ENCODE results near the gene PTPRF. TPM values are rescaled to one million over a fixed set of nuclear protein-coding genes. Genes with fewer than 3 reads are reported as not detected.

Gene PTPRF
- total RNA-seq, 1 donor from 2014 or later, result 259 TPM

DNA sequence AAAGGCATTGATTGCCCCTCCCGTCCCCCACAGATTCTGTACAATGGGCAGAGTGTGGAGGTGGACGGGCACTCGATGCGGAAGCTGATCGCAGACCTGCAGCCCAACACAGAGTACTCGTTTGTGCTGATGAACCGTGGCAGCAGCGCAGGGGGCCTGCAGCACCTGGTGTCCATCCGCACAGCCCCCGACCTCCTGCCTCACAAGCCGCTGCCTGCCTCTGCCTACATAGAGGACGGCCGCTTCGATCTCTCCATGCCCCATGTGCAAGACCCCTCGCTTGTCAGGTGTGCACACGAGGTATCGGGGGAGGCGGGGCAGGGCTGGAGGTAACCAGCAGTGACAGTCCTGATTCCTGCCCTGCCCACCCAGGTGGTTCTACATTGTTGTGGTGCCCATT, 74.5 kb downstream of the PTPRF start:
- DNase-seq (ENCODE audit: low read depth), result no peak

DNA sequence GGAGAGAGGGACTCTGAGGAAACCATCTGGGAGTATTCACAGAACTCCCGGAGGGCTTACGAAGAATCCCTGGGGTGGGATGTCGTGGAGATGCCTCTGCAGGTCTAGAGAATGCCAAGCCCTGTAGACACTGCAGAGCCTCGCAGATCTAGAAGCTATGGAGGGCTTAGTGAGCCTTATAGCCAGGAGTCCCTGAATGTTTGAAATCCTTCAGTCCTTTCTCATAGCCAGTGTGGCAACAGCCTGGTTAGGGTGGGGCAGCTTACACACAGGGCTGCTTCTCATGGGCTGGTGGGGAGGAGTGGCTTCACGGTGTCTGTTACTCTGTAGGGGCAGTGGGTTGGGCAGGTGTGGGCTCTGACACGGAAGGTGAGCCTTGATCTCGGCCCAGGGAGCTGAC, 75.1 kb downstream of the PTPRF start:
- DNase-seq (ENCODE audit: low read depth), result no peak

DNA sequence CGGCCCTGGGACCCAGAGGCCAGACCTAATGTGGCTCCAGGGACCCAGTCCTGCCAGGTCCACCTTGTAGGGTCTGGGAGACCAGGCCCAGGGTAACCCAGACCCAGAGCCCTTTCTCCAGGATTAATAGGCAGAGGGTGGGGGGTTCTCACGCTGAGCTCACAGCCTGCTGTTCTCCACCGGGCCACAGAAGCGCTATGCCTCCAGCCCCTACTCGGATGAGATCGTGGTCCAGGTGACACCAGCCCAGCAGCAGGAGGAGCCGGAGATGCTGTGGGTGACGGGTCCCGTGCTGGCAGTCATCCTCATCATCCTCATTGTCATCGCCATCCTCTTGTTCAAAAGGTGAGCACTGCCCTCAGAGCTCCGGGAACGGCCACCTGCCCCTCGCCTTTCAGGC, 75.9 kb downstream of the PTPRF start:
- DNase-seq (ENCODE audit: low read depth), result no peak

DNA sequence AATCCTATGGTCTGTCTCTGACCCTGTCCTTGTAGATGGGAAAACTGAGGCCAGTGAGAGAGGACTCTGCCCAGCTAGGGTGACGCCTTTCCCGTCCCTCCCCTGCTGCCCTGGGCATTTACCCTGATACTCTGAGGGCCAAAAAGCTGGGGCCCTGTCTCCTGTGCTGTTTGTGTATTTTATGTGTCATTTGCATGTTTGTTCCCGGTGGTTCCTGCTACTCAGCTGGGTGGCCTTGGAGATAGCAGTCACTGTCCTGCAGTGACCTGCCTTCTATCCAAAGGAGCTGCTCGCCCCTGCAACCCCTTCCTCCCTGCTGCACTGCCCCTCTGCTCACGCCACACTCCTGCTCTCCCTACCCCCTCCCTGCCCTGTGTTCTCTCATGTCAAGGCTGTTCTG, 78.1 kb downstream of the PTPRF start:
- no peak for DNase-seq (ENCODE audit: low read depth)

DNA sequence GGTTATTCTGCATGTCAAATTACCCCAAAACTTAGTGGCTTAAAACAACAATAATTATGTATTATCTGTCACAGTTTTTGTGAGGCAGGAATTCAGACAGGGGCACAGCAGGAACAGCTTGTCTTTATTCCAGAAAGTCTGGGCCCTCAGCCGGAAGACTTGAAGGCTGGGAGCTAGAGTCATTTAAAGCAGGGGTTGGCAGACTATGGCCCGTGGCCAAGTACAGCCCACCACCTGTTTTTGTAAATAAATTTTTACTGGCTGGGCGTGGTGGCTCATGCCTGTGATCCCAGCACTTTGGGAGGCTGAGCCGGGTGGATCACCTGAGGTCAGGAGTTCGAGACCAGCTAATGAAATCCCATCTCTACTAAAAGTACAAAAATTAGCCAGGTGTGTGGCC, 79.7 kb downstream of the PTPRF start:
- no peak for DNase-seq (ENCODE audit: low read depth)

DNA sequence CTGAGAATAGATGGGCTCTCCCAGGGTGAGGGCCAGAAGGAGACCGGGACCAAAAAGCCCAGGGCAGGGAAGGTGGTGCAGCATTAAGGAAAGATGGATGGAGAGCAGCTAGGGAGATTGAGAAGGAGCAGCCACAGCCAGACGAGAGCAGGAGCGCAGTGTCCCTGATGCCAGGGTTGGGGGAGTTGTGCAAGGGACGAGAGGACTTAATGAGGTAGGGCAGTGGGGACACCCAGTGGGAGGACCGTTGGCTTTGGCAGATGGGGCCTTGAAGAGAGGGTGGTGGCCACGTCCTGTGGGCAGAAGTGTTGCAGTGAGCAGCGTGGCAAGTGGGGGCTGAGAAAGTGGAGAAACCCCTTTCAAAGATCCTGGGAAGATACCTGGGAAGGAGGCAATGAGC, 81.3 kb downstream of the PTPRF start:
- no peak for DNase-seq (ENCODE audit: low read depth)

DNA sequence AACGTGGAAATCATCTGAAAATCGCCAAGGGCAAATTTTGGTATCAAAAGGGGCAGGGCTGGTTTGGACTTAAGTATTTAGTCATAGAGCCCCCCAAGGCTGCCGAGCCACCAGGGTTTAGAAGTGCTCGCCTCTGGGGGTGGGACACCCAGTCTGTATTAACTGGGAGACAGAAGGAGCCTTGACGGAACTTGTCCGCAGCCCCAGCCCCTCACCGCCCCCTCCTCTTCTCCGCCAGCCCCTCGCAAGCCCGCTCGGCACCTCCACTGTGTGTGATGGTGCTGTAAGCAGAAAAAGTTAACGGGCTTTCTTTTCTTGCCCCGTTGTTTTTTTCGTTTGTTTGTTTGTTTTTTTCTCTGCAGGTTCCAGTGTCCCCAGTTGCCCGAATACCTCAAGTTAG, 81.7 kb downstream of the PTPRF start:
- DNase-seq (ENCODE audit: low read depth), result no peak

DNA sequence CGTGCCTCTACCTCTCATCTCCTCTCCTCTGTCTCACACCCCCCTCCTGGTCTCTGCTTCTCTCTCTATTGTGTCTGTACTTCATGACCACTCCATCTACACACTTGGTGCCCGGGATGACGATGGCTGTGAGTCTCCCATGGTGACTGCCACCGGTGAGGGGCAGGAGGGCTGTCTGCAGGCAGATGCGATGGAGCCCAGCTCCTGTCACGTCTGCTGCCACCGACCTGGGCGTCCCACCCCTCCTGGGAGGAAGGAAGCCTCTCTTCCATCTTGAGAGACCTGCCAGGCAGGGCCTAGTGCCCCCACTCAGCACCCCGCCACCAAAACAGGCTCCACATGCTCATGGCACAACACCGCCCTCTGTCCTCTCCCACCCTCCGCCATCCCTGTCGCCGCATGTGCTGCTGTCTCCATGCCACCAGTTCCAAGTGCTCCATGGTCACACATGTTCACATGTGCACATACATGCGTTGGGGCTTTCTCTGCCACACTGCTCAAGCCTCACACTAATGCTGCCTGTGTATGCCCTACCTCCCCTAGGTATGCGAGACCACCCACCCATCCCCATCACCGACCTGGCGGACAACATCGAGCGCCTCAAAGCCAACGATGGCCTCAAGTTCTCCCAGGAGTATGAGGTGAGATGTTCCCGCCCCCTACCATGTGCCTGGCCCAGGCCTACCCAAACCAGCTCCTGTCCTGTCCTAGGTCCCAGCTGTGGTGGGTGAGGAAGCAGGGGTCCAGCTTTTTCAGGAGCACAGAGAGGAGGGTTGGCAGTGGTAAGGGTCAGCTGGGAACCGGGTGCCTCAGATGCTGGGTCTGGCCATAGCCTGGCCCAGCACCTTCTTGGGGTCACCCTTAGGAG, 82.6 kb downstream of the PTPRF start:
- DNase-seq (ENCODE audit: low read depth), result no peak

DNA sequence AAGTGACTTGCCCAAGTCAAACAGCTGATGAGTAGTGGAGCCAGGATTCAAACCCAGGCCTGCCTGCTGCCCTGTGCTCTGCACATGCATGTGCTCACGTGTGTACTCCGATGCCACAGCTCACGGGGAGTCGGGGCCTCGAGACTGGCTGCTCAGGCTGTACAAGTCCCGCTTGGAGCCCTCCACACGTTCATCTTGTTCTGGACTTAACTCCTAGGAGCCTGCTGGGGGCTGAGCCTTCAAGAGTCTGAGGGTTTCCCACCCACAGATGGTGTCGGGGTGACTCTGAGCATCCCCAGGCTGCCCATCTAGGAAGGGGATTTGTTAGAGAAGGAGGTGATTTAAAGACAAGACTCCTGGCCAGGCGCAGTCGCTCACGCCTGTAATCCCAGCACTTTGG, 83.5 kb downstream of the PTPRF start:
- no peak for DNase-seq (ENCODE audit: low read depth)

DNA sequence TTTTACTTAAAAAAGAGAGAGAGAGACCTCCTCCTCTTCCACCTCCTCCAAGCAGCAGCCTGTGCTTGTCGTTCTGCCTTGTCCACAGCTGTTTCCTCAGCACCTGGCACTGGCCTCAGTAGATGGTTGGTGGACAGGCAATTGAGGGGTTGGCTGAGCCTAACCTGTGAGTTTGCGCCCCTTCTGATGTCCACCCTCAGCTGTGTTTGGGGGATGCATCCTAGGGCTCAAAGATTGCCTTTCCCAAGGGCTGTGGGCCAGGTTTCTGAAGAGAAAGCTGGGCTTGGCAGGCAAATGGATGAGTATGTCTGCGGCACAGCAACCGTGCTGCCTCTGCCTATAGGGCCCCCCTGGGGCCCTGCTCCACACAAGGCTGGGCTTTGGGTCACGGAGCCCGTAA, 84.2 kb downstream of the PTPRF start:
- no peak for DNase-seq (ENCODE audit: low read depth)

DNA sequence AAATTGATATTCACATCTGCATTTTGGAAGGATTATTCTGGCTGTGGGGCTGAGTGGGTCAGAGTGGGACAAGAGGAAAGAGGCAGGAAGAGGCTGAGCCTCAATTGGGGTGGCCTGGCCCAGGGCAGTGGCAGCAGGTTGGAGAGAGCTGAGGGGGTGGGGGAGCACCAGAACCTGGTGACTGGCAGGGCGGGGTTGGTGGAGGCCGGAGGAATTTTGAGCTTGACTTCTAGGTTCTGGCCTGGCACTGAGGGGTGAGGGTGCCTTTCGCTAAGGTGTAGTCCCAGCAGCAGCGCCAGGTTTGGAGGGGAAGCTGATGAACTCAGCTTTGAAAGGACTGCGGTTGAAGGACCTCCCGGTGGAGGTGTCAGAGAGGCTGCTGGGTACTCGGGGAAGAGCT, 85.7 kb downstream of the PTPRF start:
- no peak for DNase-seq (ENCODE audit: low read depth)

DNA sequence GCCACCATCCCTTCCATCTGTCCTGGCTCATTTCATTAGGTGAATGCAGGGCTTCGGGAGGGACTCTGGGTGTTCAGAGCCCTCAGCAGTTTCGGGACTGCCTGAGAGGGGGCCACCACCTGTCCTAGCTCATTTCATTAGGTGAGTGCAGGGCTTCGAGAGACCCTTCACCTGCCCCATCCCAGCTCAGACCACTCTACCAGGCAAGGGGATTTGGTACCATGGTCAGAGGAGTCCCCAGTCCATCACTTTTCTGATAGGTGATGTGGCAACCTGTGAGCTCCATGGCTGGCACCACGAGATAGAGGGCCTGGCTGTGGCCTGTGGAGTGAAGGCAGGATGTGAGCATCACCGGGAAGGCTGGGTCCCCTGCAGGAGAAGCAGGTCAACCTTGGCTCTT, 86.3 kb downstream of the PTPRF start:
- DNase-seq (ENCODE audit: low read depth), result no peak

DNA sequence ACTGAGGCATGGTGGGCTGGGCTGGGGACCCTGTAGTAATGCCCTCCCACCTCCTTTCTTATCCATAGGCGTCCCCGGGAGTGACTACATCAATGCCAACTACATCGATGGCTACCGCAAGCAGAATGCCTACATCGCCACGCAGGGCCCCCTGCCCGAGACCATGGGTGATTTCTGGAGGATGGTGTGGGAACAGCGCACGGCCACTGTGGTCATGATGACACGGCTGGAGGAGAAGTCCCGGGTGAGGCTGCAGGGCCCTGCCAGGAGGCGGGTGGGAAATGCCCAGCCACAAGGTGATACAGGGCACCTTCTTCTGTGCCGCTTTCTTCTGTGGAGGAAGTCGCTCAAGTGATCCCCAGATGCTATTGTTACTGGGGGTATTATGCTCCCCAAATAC, 87.0 kb downstream of the PTPRF start:
- no peak for DNase-seq (ENCODE audit: low read depth)

DNA sequence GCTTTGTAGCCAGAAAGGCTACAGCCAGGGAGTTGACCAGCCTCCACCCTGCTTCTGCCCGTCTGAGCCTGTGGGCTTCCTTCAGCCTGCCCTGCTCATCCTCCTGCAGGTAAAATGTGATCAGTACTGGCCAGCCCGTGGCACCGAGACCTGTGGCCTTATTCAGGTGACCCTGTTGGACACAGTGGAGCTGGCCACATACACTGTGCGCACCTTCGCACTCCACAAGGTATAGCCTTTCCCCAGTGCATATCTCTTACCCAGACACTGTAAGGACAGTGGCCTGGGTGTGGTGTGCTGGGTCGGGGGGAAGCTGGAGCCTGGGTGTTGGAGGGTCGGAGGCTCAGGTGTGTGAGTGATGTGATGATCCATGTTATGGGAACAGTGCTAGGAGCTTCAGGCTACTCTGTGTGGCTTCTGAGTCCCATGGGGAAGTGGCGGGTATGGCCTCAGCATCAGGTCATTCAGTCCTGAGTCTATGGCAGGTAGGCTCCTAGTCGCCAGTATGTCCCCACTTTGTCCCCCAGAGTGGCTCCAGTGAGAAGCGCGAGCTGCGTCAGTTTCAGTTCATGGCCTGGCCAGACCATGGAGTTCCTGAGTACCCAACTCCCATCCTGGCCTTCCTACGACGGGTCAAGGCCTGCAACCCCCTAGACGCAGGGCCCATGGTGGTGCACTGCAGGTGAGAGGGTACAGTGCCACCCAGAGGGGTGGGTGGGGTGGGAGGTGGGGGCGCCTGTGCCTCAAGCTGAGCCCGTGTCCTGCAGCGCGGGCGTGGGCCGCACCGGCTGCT, 88.0 kb downstream of the PTPRF start:
- DNase-seq (ENCODE audit: low read depth), result no peak

DNA sequence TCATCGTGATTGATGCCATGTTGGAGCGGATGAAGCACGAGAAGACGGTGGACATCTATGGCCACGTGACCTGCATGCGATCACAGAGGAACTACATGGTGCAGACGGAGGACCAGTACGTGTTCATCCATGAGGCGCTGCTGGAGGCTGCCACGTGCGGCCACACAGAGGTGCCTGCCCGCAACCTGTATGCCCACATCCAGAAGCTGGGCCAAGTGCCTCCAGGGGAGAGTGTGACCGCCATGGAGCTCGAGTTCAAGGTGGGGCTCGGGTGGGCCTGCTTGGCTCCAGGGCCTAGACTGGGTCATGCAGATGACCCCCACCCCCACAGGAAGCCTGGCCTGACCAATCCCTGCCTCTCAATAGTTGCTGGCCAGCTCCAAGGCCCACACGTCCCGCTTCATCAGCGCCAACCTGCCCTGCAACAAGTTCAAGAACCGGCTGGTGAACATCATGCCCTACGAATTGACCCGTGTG, 88.7 kb downstream of the PTPRF start:
- no peak for DNase-seq (ENCODE audit: low read depth)

DNA sequence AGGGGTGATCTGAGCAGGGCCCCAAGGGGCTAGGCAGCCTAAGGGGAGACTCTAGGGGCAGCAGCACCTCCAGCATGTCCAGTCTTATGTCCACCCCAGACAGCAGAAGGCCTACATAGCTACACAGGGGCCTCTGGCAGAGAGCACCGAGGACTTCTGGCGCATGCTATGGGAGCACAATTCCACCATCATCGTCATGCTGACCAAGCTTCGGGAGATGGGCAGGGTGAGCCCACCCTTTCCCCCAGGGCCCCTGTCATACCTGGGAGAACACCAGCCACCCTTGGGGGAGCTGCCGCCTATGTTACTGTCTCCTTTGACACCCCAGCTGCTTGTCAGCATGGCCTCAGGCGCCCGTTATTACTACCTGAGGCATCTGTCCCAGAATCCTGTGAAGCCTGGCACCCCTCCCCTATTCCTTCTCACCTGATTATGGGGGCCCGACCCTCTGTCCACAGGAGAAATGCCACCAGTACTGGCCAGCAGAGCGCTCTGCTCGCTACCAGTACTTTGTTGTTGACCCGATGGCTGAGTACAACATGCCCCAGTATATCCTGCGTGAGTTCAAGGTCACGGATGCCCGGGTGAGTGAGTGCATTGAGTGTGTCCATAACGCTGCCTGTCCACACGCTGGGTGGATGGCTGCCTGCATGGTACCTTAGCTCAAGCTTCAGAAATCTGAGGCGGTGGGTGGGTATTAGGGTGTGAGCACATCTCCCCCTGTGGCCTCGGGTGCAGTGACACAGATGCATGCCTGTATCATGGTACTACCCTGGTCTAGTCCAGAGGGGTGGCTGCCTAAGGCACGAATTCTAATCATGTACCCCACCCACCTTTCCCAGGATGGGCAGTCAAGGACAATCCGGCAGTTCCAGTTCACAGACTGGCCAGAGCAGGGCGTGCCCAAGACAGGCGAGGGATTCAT, 89.6 kb downstream of the PTPRF start:
- DNase-seq (ENCODE audit: low read depth), result no peak

DNA sequence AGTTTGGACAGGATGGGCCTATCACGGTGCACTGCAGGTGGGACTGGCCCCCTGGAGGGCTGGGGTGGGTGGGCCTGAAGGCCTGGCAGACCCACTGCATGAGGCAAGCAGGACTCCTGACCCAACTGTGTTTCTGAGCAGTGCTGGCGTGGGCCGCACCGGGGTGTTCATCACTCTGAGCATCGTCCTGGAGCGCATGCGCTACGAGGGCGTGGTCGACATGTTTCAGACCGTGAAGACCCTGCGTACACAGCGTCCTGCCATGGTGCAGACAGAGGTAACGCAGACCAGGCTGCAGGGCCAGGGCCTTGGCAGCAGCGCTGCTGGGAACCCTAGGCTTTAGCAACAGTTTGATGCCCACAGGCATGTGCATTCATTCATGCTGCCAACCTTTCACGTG, 90.3 kb downstream of the PTPRF start:
- no peak for DNase-seq (ENCODE audit: low read depth)

DNA sequence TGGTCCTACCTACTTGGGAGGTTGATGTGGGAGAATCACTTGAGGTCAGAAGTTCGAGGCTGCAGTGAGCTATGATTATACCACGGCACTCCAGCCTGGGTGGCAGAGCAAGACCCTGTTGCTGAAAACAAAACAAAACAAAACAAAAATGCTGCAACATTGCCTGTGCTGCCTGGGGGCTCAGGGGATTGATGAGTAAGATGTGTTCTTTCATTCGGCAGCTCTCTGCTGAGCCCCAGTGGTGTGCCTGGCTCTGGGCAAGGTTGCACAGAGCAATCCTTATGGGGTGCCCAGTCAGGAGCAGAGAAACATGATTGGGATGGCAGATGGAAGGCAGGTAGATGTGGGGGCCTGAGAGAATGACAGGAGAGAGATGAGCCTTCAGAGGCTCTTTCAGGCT, 90.7 kb downstream of the PTPRF start:
- no peak for DNase-seq (ENCODE audit: low read depth)

DNA sequence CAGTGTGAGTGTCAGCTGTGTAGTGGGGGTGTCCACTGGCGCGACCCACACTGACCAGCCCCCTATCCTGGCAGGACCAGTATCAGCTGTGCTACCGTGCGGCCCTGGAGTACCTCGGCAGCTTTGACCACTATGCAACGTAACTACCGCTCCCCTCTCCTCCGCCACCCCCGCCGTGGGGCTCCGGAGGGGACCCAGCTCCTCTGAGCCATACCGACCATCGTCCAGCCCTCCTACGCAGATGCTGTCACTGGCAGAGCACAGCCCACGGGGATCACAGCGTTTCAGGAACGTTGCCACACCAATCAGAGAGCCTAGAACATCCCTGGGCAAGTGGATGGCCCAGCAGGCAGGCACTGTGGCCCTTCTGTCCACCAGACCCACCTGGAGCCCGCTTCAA, 91.2 kb downstream of the PTPRF start:
- no peak for DNase-seq (ENCODE audit: low read depth)

DNA sequence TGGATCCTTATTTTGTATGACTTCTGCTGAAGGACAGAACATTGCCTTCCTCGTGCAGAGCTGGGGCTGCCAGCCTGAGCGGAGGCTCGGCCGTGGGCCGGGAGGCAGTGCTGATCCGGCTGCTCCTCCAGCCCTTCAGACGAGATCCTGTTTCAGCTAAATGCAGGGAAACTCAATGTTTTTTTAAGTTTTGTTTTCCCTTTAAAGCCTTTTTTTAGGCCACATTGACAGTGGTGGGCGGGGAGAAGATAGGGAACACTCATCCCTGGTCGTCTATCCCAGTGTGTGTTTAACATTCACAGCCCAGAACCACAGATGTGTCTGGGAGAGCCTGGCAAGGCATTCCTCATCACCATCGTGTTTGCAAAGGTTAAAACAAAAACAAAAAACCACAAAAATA, 91.8 kb downstream of the PTPRF start:
- DNase-seq (ENCODE audit: low read depth), result no peak

DNA sequence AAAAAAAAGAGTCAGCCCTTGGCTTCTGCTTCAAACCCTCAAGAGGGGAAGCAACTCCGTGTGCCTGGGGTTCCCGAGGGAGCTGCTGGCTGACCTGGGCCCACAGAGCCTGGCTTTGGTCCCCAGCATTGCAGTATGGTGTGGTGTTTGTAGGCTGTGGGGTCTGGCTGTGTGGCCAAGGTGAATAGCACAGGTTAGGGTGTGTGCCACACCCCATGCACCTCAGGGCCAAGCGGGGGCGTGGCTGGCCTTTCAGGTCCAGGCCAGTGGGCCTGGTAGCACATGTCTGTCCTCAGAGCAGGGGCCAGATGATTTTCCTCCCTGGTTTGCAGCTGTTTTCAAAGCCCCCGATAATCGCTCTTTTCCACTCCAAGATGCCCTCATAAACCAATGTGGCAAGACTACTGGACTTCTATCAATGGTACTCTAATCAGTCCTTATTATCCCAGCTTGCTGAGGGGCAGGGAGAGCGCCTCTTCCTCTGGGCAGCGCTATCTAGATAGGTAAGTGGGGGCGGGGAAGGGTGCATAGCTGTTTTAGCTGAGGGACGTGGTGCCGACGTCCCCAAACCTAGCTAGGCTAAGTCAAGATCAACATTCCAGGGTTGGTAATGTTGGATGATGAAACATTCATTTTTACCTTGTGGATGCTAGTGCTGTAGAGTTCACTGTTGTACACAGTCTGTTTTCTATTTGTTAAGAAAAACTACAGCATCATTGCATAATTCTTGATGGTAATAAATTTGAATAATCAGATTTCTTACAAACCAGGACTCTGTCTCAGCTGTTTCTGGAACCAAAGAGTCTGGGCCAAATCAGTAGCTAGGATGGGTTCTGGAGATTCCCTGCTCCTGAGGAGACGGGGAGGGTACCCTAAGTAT, 92.5 kb downstream of the PTPRF start:
- no peak for DNase-seq (ENCODE audit: low read depth)
